ENCODE data around the gene SCAI.

SCAI gene

GRCh38 chr9:125150349-125151245 is 7.3 kb upstream of the SCAI start:
- Histone ChIP-seq H3K4ac (ENCODE audit: low read depth, low read length) (no peak overlapping the region), H3K4me3 (ENCODE audit: low read depth, low read length) (no peak overlapping the region), H3K79me1 (ENCODE audit: low read length) (no peaks in the 10 kb centered on the region), H2AFZ (ENCODE audit: insufficient read depth, low read length, poor library complexity) (no peak overlapping the region), H3K14ac (ENCODE audit: low read length) (no peak overlapping the region), H2BK120ac (ENCODE audit: insufficient read depth, low read length, poor library complexity) (no peak overlapping the region), H3K18ac (ENCODE audit: low read length) (no peak overlapping the region), H3K27ac (ENCODE audit: low read depth, low read length) (no peak overlapping the region), H3K9ac (ENCODE audit: low read length) (no peak overlapping the region), H4K8ac (ENCODE audit: low read depth, low read length) (no peak overlapping the region), H2BK5ac (ENCODE audit: low read depth, low read length, poor library complexity) (no peak overlapping the region), H3K23ac (ENCODE audit: low read length) (no peak overlapping the region), H3K4me1 (ENCODE audit: control insufficient read depth in 1 of 2, insufficient read depth in 2 of 2, low read length in 2 of 2) (no peaks in the 10 kb centered on the region), H3K36me3 (ENCODE audit: control insufficient read depth in 1 of 2, insufficient read depth in 2 of 2, low read length in 2 of 2) (peaks cover 12 to 25% of the 10 kb centered on the region in 2 experiments), H2BK12ac (ENCODE audit: low read length) (no peak overlapping the region), H2AK5ac (ENCODE audit: low read length) (no peak overlapping the region), H3K27me3 (ENCODE audit: insufficient read depth, low read length) (no peaks in the 10 kb centered on the region), H3K9me3 (ENCODE audit: insufficient read depth, low read depth, low read length) (no peaks in the 10 kb centered on the region), H4K91ac (ENCODE audit: low read depth, low read length) (no peak overlapping the region), H3K4me2 (ENCODE audit: low read length) (no peak overlapping the region), H3K79me2 (ENCODE audit: control insufficient read depth, insufficient read depth, low read length, poor library complexity) (no peaks in the 10 kb centered on the region), H4K12ac (ENCODE audit: low read depth, low read length) (no peak overlapping the region)
- WGBS (ENCODE audit: extremely low coverage, insufficient coverage, insufficient read length), result no CpG with 5 or more reads among the region's 12 CpGs
- DNase-seq, result no peak

- H2AFZ ChIP-seq (ENCODE audit: insufficient read depth, low read length, poor library complexity), result no peak overlapping the region
- H3K4me1 ChIP-seq (ENCODE audit: control insufficient read depth in 1 of 2, insufficient read depth in 2 of 2, low read length in 2 of 2), result no peaks in the 10 kb centered on the region
- H2BK120ac ChIP-seq (ENCODE audit: insufficient read depth, low read length, poor library complexity), result no peak overlapping the region
- no peak overlapping the region for H2BK5ac ChIP-seq (ENCODE audit: low read depth, low read length, poor library complexity)
- H2AK5ac ChIP-seq (ENCODE audit: low read length), result no peak overlapping the region
- no peak overlapping the region for H4K8ac ChIP-seq (ENCODE audit: low read depth, low read length)
- no peak overlapping the region for H3K14ac ChIP-seq (ENCODE audit: low read length)
- H4K91ac ChIP-seq (ENCODE audit: low read depth, low read length), result no peak overlapping the region
- no peak overlapping the region for H2BK12ac ChIP-seq (ENCODE audit: low read length)
- no CpG with 5 or more reads among the region's 3 CpGs for WGBS (ENCODE audit: extremely low coverage, insufficient coverage, insufficient read length)
- no peaks in the 10 kb centered on the region for H3K9me3 ChIP-seq (ENCODE audit: insufficient read depth, low read depth, low read length)
- H3K23ac ChIP-seq (ENCODE audit: low read length), result no peak overlapping the region
- H4K12ac ChIP-seq (ENCODE audit: low read depth, low read length), result no peak overlapping the region
- H3K9ac ChIP-seq (ENCODE audit: low read length), result no peak overlapping the region
- peaks cover 6 to 20% of the 10 kb centered on the region in 2 experiments for H3K36me3 ChIP-seq (ENCODE audit: control insufficient read depth in 1 of 2, insufficient read depth in 2 of 2, low read length in 2 of 2)
- H3K27ac ChIP-seq (ENCODE audit: low read depth, low read length), result no peak overlapping the region
- H3K27me3 ChIP-seq (ENCODE audit: insufficient read depth, low read length), result no peaks in the 10 kb centered on the region
- no peak overlapping the region for H3K4ac ChIP-seq (ENCODE audit: low read depth, low read length)
- H3K18ac ChIP-seq (ENCODE audit: low read length), result no peak overlapping the region
- DNase-seq, result no peak
- no peak overlapping the region for H3K4me2 ChIP-seq (ENCODE audit: low read length)
- H3K79me1 ChIP-seq (ENCODE audit: low read length), result no peaks in the 10 kb centered on the region
- H3K79me2 ChIP-seq (ENCODE audit: control insufficient read depth, insufficient read depth, low read length, poor library complexity), result peaks cover 2% of the 10 kb centered on the region
- no peak overlapping the region for H3K4me3 ChIP-seq (ENCODE audit: low read depth, low read length)
Measured at GRCh38 chr9:125147401-125147951, 4.1 kb upstream of the SCAI start.

GRCh38 chr9:125146247-125146646 is 2.9 kb upstream of the SCAI start:
- WGBS (ENCODE audit: extremely low coverage, insufficient coverage, insufficient read length), result no CpG with 5 or more reads among the region's 4 CpGs
- no peak overlapping the region for H2BK120ac ChIP-seq (ENCODE audit: insufficient read depth, low read length, poor library complexity)
- no peak overlapping the region for H4K8ac ChIP-seq (ENCODE audit: low read depth, low read length)
- no peak overlapping the region for H3K4ac ChIP-seq (ENCODE audit: low read depth, low read length)
- no peak overlapping the region for H2BK5ac ChIP-seq (ENCODE audit: low read depth, low read length, poor library complexity)
- no peak overlapping the region for H3K4me2 ChIP-seq (ENCODE audit: low read length)
- no peak overlapping the region for H2AFZ ChIP-seq (ENCODE audit: insufficient read depth, low read length, poor library complexity)
- H3K4me3 ChIP-seq (ENCODE audit: low read depth, low read length), result no peak overlapping the region
- no peak overlapping the region for H2AK5ac ChIP-seq (ENCODE audit: low read length)
- no peak overlapping the region for H4K12ac ChIP-seq (ENCODE audit: low read depth, low read length)
- H3K9me3 ChIP-seq (ENCODE audit: insufficient read depth, low read depth, low read length), result no peaks in the 10 kb centered on the region
- DNase-seq, result no peak
- H4K91ac ChIP-seq (ENCODE audit: low read depth, low read length), result no peak overlapping the region
- H2BK12ac ChIP-seq (ENCODE audit: low read length), result no peak overlapping the region
- H3K23ac ChIP-seq (ENCODE audit: low read length), result no peak overlapping the region
- H3K36me3 ChIP-seq (ENCODE audit: control insufficient read depth in 1 of 2, insufficient read depth in 2 of 2, low read length in 2 of 2), result peaks cover 6 to 12% of the 10 kb centered on the region in 2 experiments
- no peak overlapping the region for H3K9ac ChIP-seq (ENCODE audit: low read length)
- no peak overlapping the region for H3K14ac ChIP-seq (ENCODE audit: low read length)
- no peaks in the 10 kb centered on the region for H3K4me1 ChIP-seq (ENCODE audit: control insufficient read depth in 1 of 2, insufficient read depth in 2 of 2, low read length in 2 of 2)
- H3K18ac ChIP-seq (ENCODE audit: low read length), result no peak overlapping the region
- H3K27me3 ChIP-seq (ENCODE audit: insufficient read depth, low read length), result no peaks in the 10 kb centered on the region
- H3K79me2 ChIP-seq (ENCODE audit: control insufficient read depth, insufficient read depth, low read length, poor library complexity), result peaks cover 2% of the 10 kb centered on the region
- no peaks in the 10 kb centered on the region for H3K79me1 ChIP-seq (ENCODE audit: low read length)
- H3K27ac ChIP-seq (ENCODE audit: low read depth, low read length), result no peak overlapping the region

GRCh38 chr9:125145425-125145824 is 2.1 kb upstream of the SCAI start:
- no peak overlapping the region for H4K8ac ChIP-seq (ENCODE audit: low read depth, low read length)
- H3K18ac ChIP-seq (ENCODE audit: low read length), result no peak overlapping the region
- H3K79me2 ChIP-seq (ENCODE audit: control insufficient read depth, insufficient read depth, low read length, poor library complexity), result peaks cover 2% of the 10 kb centered on the region
- H4K91ac ChIP-seq (ENCODE audit: low read depth, low read length), result no peak overlapping the region
- peaks cover under 1 to 3% of the 10 kb centered on the region in 2 experiments for H3K36me3 ChIP-seq (ENCODE audit: control insufficient read depth in 1 of 2, insufficient read depth in 2 of 2, low read length in 2 of 2)
- H3K4me2 ChIP-seq (ENCODE audit: low read length), result no peak overlapping the region
- no peak overlapping the region for H3K4ac ChIP-seq (ENCODE audit: low read depth, low read length)
- H3K9me3 ChIP-seq (ENCODE audit: insufficient read depth, low read depth, low read length), result no peaks in the 10 kb centered on the region
- no peak overlapping the region for H4K12ac ChIP-seq (ENCODE audit: low read depth, low read length)
- no peak overlapping the region for H3K23ac ChIP-seq (ENCODE audit: low read length)
- no peak overlapping the region for H3K9ac ChIP-seq (ENCODE audit: low read length)
- no peaks in the 10 kb centered on the region for H3K27me3 ChIP-seq (ENCODE audit: insufficient read depth, low read length)
- H2BK5ac ChIP-seq (ENCODE audit: low read depth, low read length, poor library complexity), result no peak overlapping the region
- H2AFZ ChIP-seq (ENCODE audit: insufficient read depth, low read length, poor library complexity), result no peak overlapping the region
- no peak overlapping the region for H2BK120ac ChIP-seq (ENCODE audit: insufficient read depth, low read length, poor library complexity)
- DNase-seq, result no peak
- H3K4me1 ChIP-seq (ENCODE audit: control insufficient read depth in 1 of 2, insufficient read depth in 2 of 2, low read length in 2 of 2), result no peaks in the 10 kb centered on the region
- WGBS (ENCODE audit: extremely low coverage, insufficient coverage, insufficient read length), result no CpG with 5 or more reads among the region's 4 CpGs
- H3K4me3 ChIP-seq (ENCODE audit: low read depth, low read length), result no peak overlapping the region
- no peak overlapping the region for H2AK5ac ChIP-seq (ENCODE audit: low read length)
- no peak overlapping the region for H2BK12ac ChIP-seq (ENCODE audit: low read length)
- no peak overlapping the region for H3K14ac ChIP-seq (ENCODE audit: low read length)
- no peaks in the 10 kb centered on the region for H3K79me1 ChIP-seq (ENCODE audit: low read length)
- no peak overlapping the region for H3K27ac ChIP-seq (ENCODE audit: low read depth, low read length)

Data from trophoblast cell (in vitro differentiated cells and primary cell).